GM23338 (cell line): Measurements from ENCODE around the gene TNS3. TPM values are rescaled to one million over a fixed set of nuclear protein-coding genes. Genes with fewer than 3 reads are reported as not detected.

ENCODE experiments used
- ATAC-seq: fragments of 200-7000 bp; cut with Tn5 transposase; 3 replicates; pipeline ENCODE4 v1.9.1; 2020
- DNase-seq: peaks from one replicate; pipeline ENCODE4 v3.0.0-alpha.2; 2015; ENCODE audit warnings: low spot score
- H2AFZ ChIP-seq: fragments of 200-600 bp; sonication (generic); 2 replicates; pipeline ENCODE4 v1.8.0; 2016; ENCODE audit warnings: antibody characterized with exemption, mild to moderate bottlenecking, moderate library complexity
- H3F3A ChIP-seq: fragments of 200-600 bp; sonication (generic); replicated peaks from 2 replicates; pipeline ENCODE4 v1.8.0; 2017; ENCODE audit warnings: antibody characterized with exemption, mixed run types, low read depth
- H3K27ac ChIP-seq: fragments of 200-600 bp; sonication (generic); 2 replicates; pipeline ENCODE4 v1.6.1; 2016; ENCODE audit warnings: low read depth
- H3K27me3 ChIP-seq: fragments of 200-600 bp; sonication (generic); 2 replicates; pipeline ENCODE4 v1.8.0; 2016; ENCODE audit warnings: mild to moderate bottlenecking, mixed run types, moderate library complexity; ENCODE audit not compliant: insufficient read depth
- H3K36me3 ChIP-seq: fragments of 200-600 bp; sonication (generic); 2 replicates; pipeline ENCODE4 v1.8.0; 2016; ENCODE audit warnings: mild to moderate bottlenecking; ENCODE audit not compliant: insufficient read depth
- H3K4me1 ChIP-seq: fragments of 200-600 bp; sonication (generic); 2 replicates; pipeline ENCODE4 v1.8.0; 2016; ENCODE audit warnings: mild to moderate bottlenecking, moderate library complexity; ENCODE audit not compliant: insufficient read depth
- H3K4me2 ChIP-seq: fragments of 200-600 bp; sonication (generic); 2 replicates; pipeline ENCODE4 v1.7.1; 2017; ENCODE audit warnings: mixed run types
- H3K4me3 ChIP-seq: fragments of 200-600 bp; sonication (generic); 2 replicates; pipeline ENCODE4 v1.6.1; 2016; ENCODE audit warnings: mixed run types
- H3K79me2 ChIP-seq: fragments of 200-600 bp; sonication (generic); replicated peaks from 2 replicates; pipeline ENCODE4 v1.8.0; 2017; ENCODE audit warnings: mild to moderate bottlenecking; ENCODE audit not compliant: insufficient read depth
- H3K9me2 ChIP-seq: fragments of 200-600 bp; sonication (generic); 2 replicates; pipeline ENCODE4 v1.8.0; 2017; ENCODE audit not compliant: insufficient read depth
- H4K20me1 ChIP-seq: fragments of 200-600 bp; sonication (generic); replicated peaks from 2 replicates; pipeline ENCODE4 v1.8.0; 2017; ENCODE audit warnings: mild to moderate bottlenecking; ENCODE audit not compliant: insufficient read depth
- H3K27ac Mint-ChIP-seq: 2 replicates; pipeline ENCODE4 v1.8.0; 2020; ENCODE audit warnings: inconsistent platforms, mild to moderate bottlenecking, moderate library complexity, mixed read lengths
- H3K27me3 Mint-ChIP-seq: 3 replicates; pipeline ENCODE4 v1.8.0; 2022; ENCODE audit warnings: low read depth, mild to moderate bottlenecking, moderate library complexity, mixed read lengths, inconsistent platforms; ENCODE audit not compliant: insufficient read depth, poor library complexity
- H3K36me3 Mint-ChIP-seq: 3 replicates; pipeline ENCODE4 v1.8.0; 2021; ENCODE audit warnings: low read depth, mild to moderate bottlenecking, inconsistent platforms, moderate library complexity, mixed read lengths
- H3K4me1 Mint-ChIP-seq: 3 replicates; pipeline ENCODE4 v1.8.0; 2020; ENCODE audit warnings: mild to moderate bottlenecking, inconsistent platforms, mixed read lengths
- H3K4me3 Mint-ChIP-seq: 3 replicates; pipeline ENCODE4 v1.8.0; 2021; ENCODE audit warnings: moderate library complexity, mild to moderate bottlenecking, inconsistent platforms, mixed read lengths
- H3K9me3 Mint-ChIP-seq: 3 replicates; pipeline ENCODE4 v1.8.0; 2020; ENCODE audit warnings: moderate library complexity, mild to moderate bottlenecking, inconsistent platforms, mixed read lengths
- ETS1 ChIP-seq: IDR thresholded peaks from 2 replicates; pipeline ENCODE4 v1.6.1; 2016; ENCODE audit warnings: antibody characterized with exemption
- EZH2 ChIP-seq: fragments of 200-600 bp; sonication (generic); IDR thresholded peaks from one replicate; pipeline ENCODE4 v1.8.0; 2017; ENCODE audit warnings: antibody characterized with exemption, mild to moderate bottlenecking, low read depth; ENCODE audit not compliant: unreplicated experiment
- NANOG ChIP-seq: IDR thresholded peaks from 2 replicates; pipeline ENCODE4 v1.6.1; 2016; ENCODE audit warnings: antibody characterized with exemption, borderline replicate concordance
- POLR2AphosphoS5 ChIP-seq: IDR thresholded peaks from 2 replicates; pipeline ENCODE4 v1.6.1; 2016; ENCODE audit warnings: antibody characterized with exemption, low read depth
- REST ChIP-seq: IDR thresholded peaks from one replicate; pipeline ENCODE4 v1.6.1; 2018; ENCODE audit warnings: antibody characterized with exemption; ENCODE audit not compliant: unreplicated experiment
- STAT1 ChIP-seq: IDR thresholded peaks from one replicate; pipeline ENCODE4 v1.6.1; 2016; ENCODE audit warnings: antibody characterized with exemption; ENCODE audit not compliant: unreplicated experiment
- ZNF114 ChIP-seq: fragments of 250-450 bp; sonication (Bioruptor Pico); IDR thresholded peaks from 2 replicates; pipeline ENCODE4 v1.5.0; 2020; ENCODE audit warnings: mild to moderate bottlenecking, moderate library complexity
- polyA plus RNA-seq: library from polyadenylated mRNA; unstranded; fragments of >200 nt; fragmentation: Nextera tagmentation; extraction: Ambion mirVana; gene quantifications from 2 replicates; pipeline ENCODE4 v1.2.1, GENCODE V29; 2016
- total RNA-seq: library from RNA; depleted of rRNA; stranded (reverse); fragments of >200 nt; shearing (Covaris generic); gene quantifications from 2 replicates; pipeline ENCODE4 v1.2.3, GENCODE V29; 2014
- TF ChIP-seq, protein P1 (sequence below): fragments of 250-450 bp; sonication (Bioruptor Pico); IDR thresholded peaks from 2 replicates; pipeline ENCODE4 v1.5.0; 2020; ENCODE audit warnings: mild to moderate bottlenecking, moderate library complexity

Gene TNS3
- total and polyA plus RNA-seq, 2 experiments from 2014 or later: 6.2 to 28.7 TPM

- Histone ChIP-seq H3K9me2 (0 out of 2 replicates have a peak, but pooled peaks cover 3% of the 10 kb centered on the region), H2AFZ (no peak overlapping the region), H3K4me2 (no peak overlapping the region), H4K20me1 (peaks cover 4% of the 10 kb centered on the region), H3F3A (0 out of 2 replicates have a peak, but pooled peaks cover 2% of the 10 kb centered on the region), H3K4me3 (no peak overlapping the region), H3K36me3 (no peaks in the 10 kb centered on the region), H3K27ac (no peak overlapping the region), H3K79me2 (peaks cover 20% of the 10 kb centered on the region), H3K4me1 (peaks cover 31% of the 10 kb centered on the region), H3K27me3 (no peaks in the 10 kb centered on the region)
- ATAC-seq: no peak
- TF ChIP-seq STAT1 (no peak), REST (no peak), ZNF114 (CRISPR knock-in tag) (no peak), NANOG (no peak), ETS1 (no peak), POLR2AphosphoS5 (no peak), EZH2 (no peak)
- TF ChIP-seq, protein P1, sequence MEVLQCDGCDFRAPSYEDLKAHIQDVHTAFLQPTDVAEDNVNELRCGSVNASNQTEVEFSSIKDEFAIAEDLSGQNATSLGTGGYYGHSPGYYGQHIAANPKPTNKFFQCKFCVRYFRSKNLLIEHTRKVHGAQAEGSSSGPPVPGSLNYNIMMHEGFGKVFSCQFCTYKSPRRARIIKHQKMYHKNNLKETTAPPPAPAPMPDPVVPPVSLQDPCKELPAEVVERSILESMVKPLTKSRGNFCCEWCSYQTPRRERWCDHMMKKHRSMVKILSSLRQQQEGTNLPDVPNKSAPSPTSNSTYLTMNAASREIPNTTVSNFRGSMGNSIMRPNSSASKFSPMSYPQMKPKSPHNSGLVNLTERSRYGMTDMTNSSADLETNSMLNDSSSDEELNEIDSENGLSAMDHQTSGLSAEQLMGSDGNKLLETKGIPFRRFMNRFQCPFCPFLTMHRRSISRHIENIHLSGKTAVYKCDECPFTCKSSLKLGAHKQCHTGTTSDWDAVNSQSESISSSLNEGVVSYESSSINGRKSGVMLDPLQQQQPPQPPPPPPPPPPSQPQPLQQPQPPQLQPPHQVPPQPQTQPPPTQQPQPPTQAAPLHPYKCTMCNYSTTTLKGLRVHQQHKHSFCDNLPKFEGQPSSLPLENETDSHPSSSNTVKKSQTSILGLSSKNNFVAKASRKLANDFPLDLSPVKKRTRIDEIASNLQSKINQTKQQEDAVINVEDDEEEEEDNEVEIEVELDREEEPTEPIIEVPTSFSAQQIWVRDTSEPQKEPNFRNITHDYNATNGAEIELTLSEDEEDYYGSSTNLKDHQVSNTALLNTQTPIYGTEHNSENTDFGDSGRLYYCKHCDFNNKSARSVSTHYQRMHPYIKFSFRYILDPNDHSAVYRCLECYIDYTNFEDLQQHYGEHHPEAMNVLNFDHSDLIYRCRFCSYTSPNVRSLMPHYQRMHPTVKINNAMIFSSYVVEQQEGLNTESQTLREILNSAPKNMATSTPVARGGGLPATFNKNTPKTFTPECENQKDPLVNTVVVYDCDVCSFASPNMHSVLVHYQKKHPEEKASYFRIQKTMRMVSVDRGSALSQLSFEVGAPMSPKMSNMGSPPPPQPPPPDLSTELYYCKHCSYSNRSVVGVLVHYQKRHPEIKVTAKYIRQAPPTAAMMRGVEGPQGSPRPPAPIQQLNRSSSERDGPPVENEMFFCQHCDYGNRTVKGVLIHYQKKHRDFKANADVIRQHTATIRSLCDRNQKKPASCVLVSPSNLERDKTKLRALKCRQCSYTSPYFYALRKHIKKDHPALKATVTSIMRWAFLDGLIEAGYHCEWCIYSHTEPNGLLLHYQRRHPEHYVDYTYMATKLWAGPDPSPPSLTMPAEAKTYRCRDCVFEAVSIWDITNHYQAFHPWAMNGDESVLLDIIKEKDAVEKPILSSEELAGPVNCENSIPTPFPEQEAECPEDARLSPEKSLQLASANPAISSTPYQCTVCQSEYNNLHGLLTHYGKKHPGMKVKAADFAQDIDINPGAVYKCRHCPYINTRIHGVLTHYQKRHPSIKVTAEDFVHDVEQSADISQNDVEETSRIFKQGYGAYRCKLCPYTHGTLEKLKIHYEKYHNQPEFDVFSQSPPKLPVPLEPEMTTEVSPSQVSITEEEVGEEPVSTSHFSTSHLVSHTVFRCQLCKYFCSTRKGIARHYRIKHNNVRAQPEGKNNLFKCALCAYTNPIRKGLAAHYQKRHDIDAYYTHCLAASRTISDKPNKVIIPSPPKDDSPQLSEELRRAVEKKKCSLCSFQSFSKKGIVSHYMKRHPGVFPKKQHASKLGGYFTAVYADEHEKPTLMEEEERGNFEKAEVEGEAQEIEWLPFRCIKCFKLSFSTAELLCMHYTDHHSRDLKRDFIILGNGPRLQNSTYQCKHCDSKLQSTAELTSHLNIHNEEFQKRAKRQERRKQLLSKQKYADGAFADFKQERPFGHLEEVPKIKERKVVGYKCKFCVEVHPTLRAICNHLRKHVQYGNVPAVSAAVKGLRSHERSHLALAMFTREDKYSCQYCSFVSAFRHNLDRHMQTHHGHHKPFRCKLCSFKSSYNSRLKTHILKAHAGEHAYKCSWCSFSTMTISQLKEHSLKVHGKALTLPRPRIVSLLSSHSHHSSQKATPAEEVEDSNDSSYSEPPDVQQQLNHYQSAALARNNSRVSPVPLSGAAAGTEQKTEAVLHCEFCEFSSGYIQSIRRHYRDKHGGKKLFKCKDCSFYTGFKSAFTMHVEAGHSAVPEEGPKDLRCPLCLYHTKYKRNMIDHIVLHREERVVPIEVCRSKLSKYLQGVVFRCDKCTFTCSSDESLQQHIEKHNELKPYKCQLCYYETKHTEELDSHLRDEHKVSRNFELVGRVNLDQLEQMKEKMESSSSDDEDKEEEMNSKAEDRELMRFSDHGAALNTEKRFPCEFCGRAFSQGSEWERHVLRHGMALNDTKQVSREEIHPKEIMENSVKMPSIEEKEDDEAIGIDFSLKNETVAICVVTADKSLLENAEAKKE: no peak
- peaks cover 6% of the 10 kb centered on the region for H3K27me3 Mint-ChIP-seq
- peaks cover 10% of the 10 kb centered on the region; the same call in 2 of the 3 replicates for H3K36me3 Mint-ChIP-seq
- peaks cover 33% of the 10 kb centered on the region for H3K4me1 Mint-ChIP-seq
- no peak for DNase-seq
- H3K4me3 Mint-ChIP-seq: no peak overlapping the region
- no peaks in the 10 kb centered on the region for H3K9me3 Mint-ChIP-seq
- H3K27ac Mint-ChIP-seq: no peak overlapping the region
Observed at GRCh38 chr7:47548546-47548945, 33.4 kb downstream of the TNS3 start.
